Measurements from ENCODE around the gene TBC1D14. TPM values are rescaled to one million over a fixed set of nuclear protein-coding genes. Genes with fewer than 3 reads are reported as not detected.

TBC1D14 gene
- total RNA-seq, 3 donors from 2014 or later (not counting 1 experiment from before 2014, with no cell fraction given): 36.0 to 54.7 (median 53.2) TPM

DNA sequence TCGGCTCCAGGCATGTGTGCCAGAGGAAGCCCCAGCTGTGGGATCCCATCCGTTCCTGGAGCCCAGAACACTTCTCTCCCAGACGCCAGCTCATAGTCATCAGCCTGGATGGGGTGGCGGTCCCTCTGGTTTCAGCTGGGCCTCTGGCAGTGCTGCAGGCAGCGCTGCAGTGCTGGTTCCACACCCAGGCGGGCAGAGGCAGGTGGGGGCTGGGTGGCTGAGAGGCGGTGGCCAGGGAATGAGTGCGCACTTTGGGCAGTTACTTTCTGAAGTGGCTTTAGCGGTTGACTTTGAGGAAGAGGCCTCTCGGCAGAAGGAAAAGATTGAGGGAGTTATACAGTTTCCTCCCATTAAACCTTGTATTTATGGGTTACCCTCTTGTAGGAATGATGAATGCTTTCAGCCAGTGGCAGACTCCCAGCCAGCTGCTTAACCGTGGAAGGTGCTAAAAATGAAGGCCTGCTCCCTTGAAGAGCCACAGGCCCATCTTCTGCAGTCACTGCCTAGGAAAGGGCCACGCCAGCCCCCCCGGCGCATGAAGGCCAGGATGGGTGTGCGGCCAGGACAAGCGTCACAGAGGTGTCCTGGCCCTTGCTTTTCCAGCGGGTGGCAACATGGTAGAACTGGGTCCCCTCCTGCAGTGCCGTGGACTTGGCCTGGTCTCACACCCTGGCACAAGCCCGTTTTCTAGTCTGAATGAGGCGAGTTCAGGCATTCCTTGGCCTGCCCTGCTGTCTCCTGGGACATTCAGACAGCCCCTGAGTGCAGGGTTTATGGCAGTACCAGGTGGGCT lies 143.5 kb downstream of the TBC1D14 start:
- Histone ChIP-seq H3K4me1 (ENCODE audit: control insufficient read depth, insufficient read depth, low read length) (peaks cover 19% of the 10 kb centered on the region), H3K36me3 (ENCODE audit: control insufficient read depth, insufficient read depth, low read length) (peaks cover 38% of the 10 kb centered on the region), H3K27ac (ENCODE audit: low read length) (no peak overlapping the region), H3K9me3 (ENCODE audit: control insufficient read depth, insufficient read depth, low read length) (no peaks in the 10 kb centered on the region), H3K27me3 (ENCODE audit: control insufficient read depth, insufficient read depth, low read length) (no peaks in the 10 kb centered on the region), H3K4me3 (ENCODE audit: low read length) (no peak overlapping the region)
- TF ChIP-seq, protein P1, sequence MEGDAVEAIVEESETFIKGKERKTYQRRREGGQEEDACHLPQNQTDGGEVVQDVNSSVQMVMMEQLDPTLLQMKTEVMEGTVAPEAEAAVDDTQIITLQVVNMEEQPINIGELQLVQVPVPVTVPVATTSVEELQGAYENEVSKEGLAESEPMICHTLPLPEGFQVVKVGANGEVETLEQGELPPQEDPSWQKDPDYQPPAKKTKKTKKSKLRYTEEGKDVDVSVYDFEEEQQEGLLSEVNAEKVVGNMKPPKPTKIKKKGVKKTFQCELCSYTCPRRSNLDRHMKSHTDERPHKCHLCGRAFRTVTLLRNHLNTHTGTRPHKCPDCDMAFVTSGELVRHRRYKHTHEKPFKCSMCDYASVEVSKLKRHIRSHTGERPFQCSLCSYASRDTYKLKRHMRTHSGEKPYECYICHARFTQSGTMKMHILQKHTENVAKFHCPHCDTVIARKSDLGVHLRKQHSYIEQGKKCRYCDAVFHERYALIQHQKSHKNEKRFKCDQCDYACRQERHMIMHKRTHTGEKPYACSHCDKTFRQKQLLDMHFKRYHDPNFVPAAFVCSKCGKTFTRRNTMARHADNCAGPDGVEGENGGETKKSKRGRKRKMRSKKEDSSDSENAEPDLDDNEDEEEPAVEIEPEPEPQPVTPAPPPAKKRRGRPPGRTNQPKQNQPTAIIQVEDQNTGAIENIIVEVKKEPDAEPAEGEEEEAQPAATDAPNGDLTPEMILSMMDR (IDR thresholded peaks at IDR 0.05): no peak
- DNase-seq (no peak), ATAC-seq (peak; percentile 26 to 79 (median 52))
- WGBS (ENCODE audit: insufficient coverage): 55% methylated on average over 20 of the region's 20 CpGs
- H3K4me1 Mint-ChIP-seq: peaks cover 17 to 34% of the 10 kb centered on the region in 2 donors
- no peaks in the 10 kb centered on the region for H3K27me3 Mint-ChIP-seq (ENCODE audit: low read depth in 2 of 2)
- peaks cover 7% of the 10 kb centered on the region for H3K36me3 Mint-ChIP-seq
- H3K9me3 Mint-ChIP-seq: no peaks in the 10 kb centered on the region
- peak overlapping the region in 1 of 2 donors; percentile 72 for H3K27ac Mint-ChIP-seq
- intact Hi-C loops (cut with micrococcal nuclease): no loop called here
- no peak overlapping the region for H3K4me3 Mint-ChIP-seq

DNA sequence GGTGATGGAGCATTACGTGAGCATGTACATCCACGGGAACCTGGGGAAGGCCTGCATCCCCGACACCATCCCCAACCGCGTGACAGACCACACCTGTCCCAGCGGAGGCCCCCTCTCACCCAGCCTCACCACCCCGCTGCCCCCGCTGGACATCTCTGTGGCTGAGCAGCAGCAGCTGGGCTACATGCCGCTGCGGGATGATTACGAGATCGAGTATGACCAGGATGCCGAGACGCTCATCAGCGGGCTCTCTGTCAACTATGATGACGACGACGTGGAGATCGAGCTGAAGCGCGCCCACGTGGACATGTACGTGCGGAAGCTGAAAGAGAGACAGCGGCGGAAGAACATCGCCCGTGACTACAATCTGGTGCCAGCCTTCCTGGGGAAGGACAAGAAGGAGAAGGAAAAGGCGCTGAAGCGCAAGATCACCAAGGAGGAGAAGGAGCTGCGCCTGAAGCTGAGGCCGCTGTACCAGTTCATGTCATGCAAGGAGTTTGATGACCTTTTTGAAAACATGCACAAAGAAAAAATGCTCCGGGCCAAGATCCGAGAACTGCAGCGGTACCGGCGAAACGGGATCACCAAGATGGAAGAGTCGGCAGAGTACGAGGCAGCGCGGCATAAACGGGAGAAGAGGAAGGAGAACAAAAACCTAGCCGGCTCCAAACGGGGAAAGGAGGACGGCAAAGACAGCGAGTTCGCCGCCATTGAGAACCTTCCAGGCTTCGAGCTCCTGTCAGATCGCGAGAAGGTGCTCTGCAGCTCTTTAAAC lies 144.7 kb downstream of the TBC1D14 start:
- Histone ChIP-seq H3K9me3 (ENCODE audit: control insufficient read depth, insufficient read depth, low read length) (no peaks in the 10 kb centered on the region), H3K27me3 (ENCODE audit: control insufficient read depth, insufficient read depth, low read length) (no peaks in the 10 kb centered on the region), H3K36me3 (ENCODE audit: control insufficient read depth, insufficient read depth, low read length) (peaks cover 42% of the 10 kb centered on the region), H3K27ac (ENCODE audit: low read length) (no peak overlapping the region), H3K4me1 (ENCODE audit: control insufficient read depth, insufficient read depth, low read length) (peaks cover 19% of the 10 kb centered on the region), H3K4me3 (ENCODE audit: low read length) (no peak overlapping the region)
- WGBS (ENCODE audit: insufficient coverage): 97% methylated on average over 52 of the region's 52 CpGs
- Mint-ChIP-seq H3K4me3 (no peak overlapping the region), H3K9me3 (no peaks in the 10 kb centered on the region), H3K27ac (peak overlapping the region in 1 of 2 donors; percentile 35), H3K36me3 (peaks cover 7% of the 10 kb centered on the region), H3K27me3 (ENCODE audit: low read depth in 2 of 2) (no peaks in the 10 kb centered on the region), H3K4me1 (peaks cover 17 to 28% of the 10 kb centered on the region in 2 donors)
- TF ChIP-seq, protein P1 (IDR thresholded peaks at IDR 0.05): no peak
- ATAC-seq (no peak), DNase-seq (no peak)
- intact Hi-C loops (cut with micrococcal nuclease): no loop called here

DNA sequence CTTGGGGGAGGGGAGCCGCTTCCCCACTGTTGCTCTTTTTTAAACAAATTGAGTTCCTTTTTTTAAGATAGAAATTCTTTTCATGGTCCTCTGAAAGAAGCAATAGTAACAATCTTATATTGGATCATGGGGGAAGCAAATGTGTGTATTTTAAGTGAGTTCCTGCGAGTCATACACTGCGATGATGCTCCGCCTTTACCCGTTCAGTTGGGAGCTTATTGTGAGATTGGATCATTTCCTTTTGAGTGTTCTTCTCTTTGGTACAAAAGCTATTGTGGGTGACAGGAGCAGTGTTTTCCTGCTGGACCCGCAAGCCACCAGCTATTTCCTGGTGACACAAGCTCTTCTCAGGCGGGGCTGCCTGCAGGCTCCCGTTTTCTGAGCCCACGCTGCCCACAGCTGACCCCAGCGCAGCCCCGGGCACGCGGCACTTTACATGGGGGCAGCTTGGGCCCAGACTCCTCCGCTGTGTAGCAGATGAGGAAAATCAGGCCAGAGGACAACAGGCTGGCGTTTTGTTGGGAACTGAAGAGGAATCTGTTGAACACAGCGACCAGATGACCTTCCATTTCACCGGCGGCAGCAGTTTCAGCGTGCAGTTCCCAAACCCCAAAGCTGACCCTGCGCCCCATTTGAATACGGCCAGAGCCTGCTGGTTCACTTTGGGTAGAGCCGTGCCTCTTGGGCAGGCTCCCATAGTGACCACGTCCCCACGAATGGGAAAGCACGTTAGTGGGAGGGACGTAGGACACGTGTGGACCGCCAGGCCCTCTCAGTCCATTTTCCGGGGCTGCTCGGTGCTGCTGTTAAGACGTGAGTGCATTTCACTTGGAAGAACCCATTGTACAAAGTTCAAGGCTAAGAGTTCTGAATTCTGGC lies 145.7 kb downstream of the TBC1D14 start:
- Histone ChIP-seq H3K27ac (ENCODE audit: low read length) (no peak overlapping the region), H3K4me1 (ENCODE audit: control insufficient read depth, insufficient read depth, low read length) (peaks cover 19% of the 10 kb centered on the region), H3K9me3 (ENCODE audit: control insufficient read depth, insufficient read depth, low read length) (no peaks in the 10 kb centered on the region), H3K4me3 (ENCODE audit: low read length) (no peak overlapping the region), H3K36me3 (ENCODE audit: control insufficient read depth, insufficient read depth, low read length) (peaks cover 53% of the 10 kb centered on the region), H3K27me3 (ENCODE audit: control insufficient read depth, insufficient read depth, low read length) (no peaks in the 10 kb centered on the region)
- Mint-ChIP-seq H3K9me3 (no peaks in the 10 kb centered on the region), H3K27ac (no peak overlapping the region), H3K4me1 (peaks cover 17 to 21% of the 10 kb centered on the region in 2 donors), H3K27me3 (ENCODE audit: low read depth in 2 of 2) (no peaks in the 10 kb centered on the region), H3K4me3 (no peak overlapping the region), H3K36me3 (peaks cover 7% of the 10 kb centered on the region)
- DNase-seq (no peak), ATAC-seq (no peak)
- 96% methylated on average over 31 of the region's 31 CpGs for WGBS (ENCODE audit: insufficient coverage)
- intact Hi-C loops (cut with micrococcal nuclease): no loop called here
- TF ChIP-seq, protein P1 (IDR thresholded peaks at IDR 0.05): no peak

Measured in natural killer cell (primary cell).